Astrocyte (in vitro differentiated cells and primary cell): ENCODE measurements around the gene LAMB1. TPM values are rescaled to one million over a fixed set of nuclear protein-coding genes. Genes with fewer than 3 reads are reported as not detected.

Experiments
- DNase-seq: peaks from one replicate; pipeline ENCODE4 v3.0.0-alpha.2; 2010; ENCODE audit warnings: low read depth
- FAIRE-seq: peaks from 2 replicates; lab custom pipeline; 2011; peaks lifted over from hg19 to GRCh38; lab: Jason Lieb, UNC
- H2AFZ ChIP-seq: 2 replicates; pipeline ENCODE4 v1.6.0; 2012; ENCODE audit warnings: low read depth, low read length, inconsistent platforms
- H3K27ac ChIP-seq: 2 replicates; pipeline ENCODE4 v1.5.1; 2011; ENCODE audit warnings: low read depth, low read length, inconsistent platforms
- H3K27me3 ChIP-seq: 2 replicates; pipeline ENCODE4 v1.6.0; 2011; ENCODE audit warnings: low read length, inconsistent platforms; ENCODE audit not compliant: insufficient read depth
- H3K36me3 ChIP-seq: 2 replicates; pipeline ENCODE4 v1.5.1; 2011; ENCODE audit warnings: low read length, inconsistent platforms; ENCODE audit not compliant: insufficient read depth
- H3K4me1 ChIP-seq: 2 replicates; pipeline ENCODE4 v1.5.1; 2011; ENCODE audit warnings: low read length, inconsistent platforms; ENCODE audit not compliant: insufficient read depth
- H3K4me2 ChIP-seq: 2 replicates; pipeline ENCODE4 v1.6.0; 2012; ENCODE audit warnings: low read length, inconsistent platforms
- H3K4me3 ChIP-seq: 2 replicates; pipeline ENCODE4 v1.5.1; 2011; ENCODE audit warnings: low read depth, mild to moderate bottlenecking, low read length, inconsistent platforms; ENCODE audit not compliant: insufficient read depth
- H3K79me2 ChIP-seq: 2 replicates; pipeline ENCODE4 v1.6.0; 2012; ENCODE audit warnings: mild to moderate bottlenecking, low read length, inconsistent platforms; ENCODE audit not compliant: insufficient read depth
- H3K9ac ChIP-seq: 2 replicates; pipeline ENCODE4 v1.6.0; 2012; ENCODE audit warnings: mild to moderate bottlenecking, low read length, inconsistent platforms
- H3K9me3 ChIP-seq: 2 replicates; pipeline ENCODE4 v1.5.1; 2012; ENCODE audit warnings: low read depth, mild to moderate bottlenecking, low read length, inconsistent platforms; ENCODE audit not compliant: insufficient read depth
- H4K20me1 ChIP-seq: 2 replicates; pipeline ENCODE4 v1.6.0; 2012; ENCODE audit warnings: low read length, inconsistent platforms; ENCODE audit not compliant: insufficient read depth
- H3K27ac Mint-ChIP-seq: one replicate; pipeline ENCODE4 v1.8.0; 2021; ENCODE audit warnings: mild to moderate bottlenecking, mixed read lengths; ENCODE audit not compliant: unreplicated experiment
- H3K27me3 Mint-ChIP-seq: one replicate; pipeline ENCODE4 v1.8.0; 2021; ENCODE audit warnings: low read depth, mixed read lengths; ENCODE audit not compliant: unreplicated experiment
- H3K36me3 Mint-ChIP-seq: one replicate; pipeline ENCODE4 v1.8.0; 2021; ENCODE audit warnings: low read depth, mixed read lengths; ENCODE audit not compliant: unreplicated experiment
- H3K4me1 Mint-ChIP-seq: one replicate; pipeline ENCODE4 v1.8.0; 2021; ENCODE audit warnings: low read depth, mixed read lengths; ENCODE audit not compliant: unreplicated experiment
- H3K4me3 Mint-ChIP-seq: one replicate; pipeline ENCODE4 v1.8.0; 2021; ENCODE audit warnings: mild to moderate bottlenecking, moderate library complexity, mixed read lengths; ENCODE audit not compliant: unreplicated experiment
- H3K9me3 Mint-ChIP-seq: one replicate; pipeline ENCODE4 v1.8.0; 2021; ENCODE audit warnings: mild to moderate bottlenecking, mixed read lengths; ENCODE audit not compliant: unreplicated experiment
- EZH2 ChIP-seq: IDR thresholded peaks from 2 replicates; pipeline ENCODE4 v1.6.1; 2012; ENCODE audit warnings: mild to moderate bottlenecking, low read length, inconsistent platforms; ENCODE audit not compliant: insufficient read depth
- total RNA-seq: library from RNA; stranded (reverse); gene quantifications from 2 replicates; pipeline ENCODE4 v1.2.1, GENCODE V29; 2021
- TF ChIP-seq, protein P1 (sequence below): IDR thresholded peaks from 2 replicates; pipeline ENCODE4 v1.5.1; 2011; ENCODE audit warnings: low read depth, mild to moderate bottlenecking, inconsistent platforms, low read length, moderate library complexity; ENCODE audit not compliant: insufficient read depth

Gene LAMB1
- total RNA-seq, 1 donor from 2014 or later = 403 TPM

GRCh38 chr7:108008827-108009226, 5.9 kb upstream of the LAMB1 start:
- Histone ChIP-seq H4K20me1 (no peaks in the 10 kb centered on the region), H3K4me1 (peaks cover 24% of the 10 kb centered on the region), H2AFZ (no peak overlapping the region), H3K27ac (no peak overlapping the region), H3K36me3 (no peaks in the 10 kb centered on the region), H3K4me3 (no peak overlapping the region), H3K9ac (no peak overlapping the region), H3K27me3 (no peaks in the 10 kb centered on the region), H3K4me2 (no peak overlapping the region), H3K79me2 (no peaks in the 10 kb centered on the region), H3K9me3 (no peaks in the 10 kb centered on the region)
- no peak overlapping the region for H3K27ac Mint-ChIP-seq
- peaks cover 16% of the 10 kb centered on the region for H3K27me3 Mint-ChIP-seq
- FAIRE-seq (no peak), DNase-seq (no peak)
- peaks cover 17% of the 10 kb centered on the region for H3K4me1 Mint-ChIP-seq
- peaks cover 2% of the 10 kb centered on the region for H3K9me3 Mint-ChIP-seq
- H3K36me3 Mint-ChIP-seq = no peaks in the 10 kb centered on the region
- no peak overlapping the region for H3K4me3 Mint-ChIP-seq
- no peak for TF ChIP-seq EZH2

GRCh38 chr7:108008240-108008639, 5.3 kb upstream of the LAMB1 start:
- Histone ChIP-seq H4K20me1 (no peaks in the 10 kb centered on the region), H3K27ac (no peak overlapping the region), H3K4me3 (no peak overlapping the region), H3K4me1 (peaks cover 24% of the 10 kb centered on the region), H3K27me3 (no peaks in the 10 kb centered on the region), H3K79me2 (no peaks in the 10 kb centered on the region), H3K4me2 (no peak overlapping the region), H3K9ac (no peak overlapping the region), H2AFZ (no peak overlapping the region), H3K9me3 (no peaks in the 10 kb centered on the region), H3K36me3 (no peaks in the 10 kb centered on the region)
- no peak overlapping the region for H3K27ac Mint-ChIP-seq
- peaks cover 15% of the 10 kb centered on the region for H3K4me1 Mint-ChIP-seq
- peaks cover 2% of the 10 kb centered on the region for H3K9me3 Mint-ChIP-seq
- FAIRE-seq (no peak), DNase-seq (no peak)
- H3K27me3 Mint-ChIP-seq = peaks cover 16% of the 10 kb centered on the region
- H3K36me3 Mint-ChIP-seq = no peaks in the 10 kb centered on the region
- no peak overlapping the region for H3K4me3 Mint-ChIP-seq
- TF ChIP-seq, protein P1, sequence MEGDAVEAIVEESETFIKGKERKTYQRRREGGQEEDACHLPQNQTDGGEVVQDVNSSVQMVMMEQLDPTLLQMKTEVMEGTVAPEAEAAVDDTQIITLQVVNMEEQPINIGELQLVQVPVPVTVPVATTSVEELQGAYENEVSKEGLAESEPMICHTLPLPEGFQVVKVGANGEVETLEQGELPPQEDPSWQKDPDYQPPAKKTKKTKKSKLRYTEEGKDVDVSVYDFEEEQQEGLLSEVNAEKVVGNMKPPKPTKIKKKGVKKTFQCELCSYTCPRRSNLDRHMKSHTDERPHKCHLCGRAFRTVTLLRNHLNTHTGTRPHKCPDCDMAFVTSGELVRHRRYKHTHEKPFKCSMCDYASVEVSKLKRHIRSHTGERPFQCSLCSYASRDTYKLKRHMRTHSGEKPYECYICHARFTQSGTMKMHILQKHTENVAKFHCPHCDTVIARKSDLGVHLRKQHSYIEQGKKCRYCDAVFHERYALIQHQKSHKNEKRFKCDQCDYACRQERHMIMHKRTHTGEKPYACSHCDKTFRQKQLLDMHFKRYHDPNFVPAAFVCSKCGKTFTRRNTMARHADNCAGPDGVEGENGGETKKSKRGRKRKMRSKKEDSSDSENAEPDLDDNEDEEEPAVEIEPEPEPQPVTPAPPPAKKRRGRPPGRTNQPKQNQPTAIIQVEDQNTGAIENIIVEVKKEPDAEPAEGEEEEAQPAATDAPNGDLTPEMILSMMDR = no peak
- TF ChIP-seq EZH2 = no peak

DNA sequence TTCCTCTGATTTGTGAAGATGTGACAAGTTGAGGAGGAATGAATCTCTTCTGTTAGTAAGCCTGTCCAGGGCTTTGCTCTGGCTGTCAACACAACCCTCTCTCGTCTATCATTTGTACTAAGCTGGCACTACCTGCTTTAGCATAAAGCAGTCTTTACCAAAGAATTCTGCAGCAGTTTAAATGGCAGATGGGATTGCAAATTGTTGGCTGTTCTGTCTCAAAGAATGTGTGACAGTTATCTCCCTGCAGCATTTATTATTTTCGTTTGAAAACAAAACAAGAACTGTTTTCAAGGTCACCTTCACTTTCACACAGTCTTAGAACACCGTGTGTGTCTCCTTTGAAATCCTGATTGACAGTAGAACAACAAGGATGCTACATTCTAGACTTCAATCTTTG, 4.8 kb upstream of the LAMB1 start:
- no peak overlapping the region for H2AFZ ChIP-seq
- no peak for TF ChIP-seq EZH2
- TF ChIP-seq, protein P1 = no peak
- no peak overlapping the region for H3K27ac ChIP-seq
- no peak overlapping the region for H3K4me2 ChIP-seq
- Mint-ChIP-seq H3K9me3 (peaks cover 2% of the 10 kb centered on the region), H3K4me1 (peaks cover 14% of the 10 kb centered on the region), H3K4me3 (peak overlapping the region; percentile 9), H3K27ac (no peak overlapping the region), H3K27me3 (peaks cover 16% of the 10 kb centered on the region), H3K36me3 (no peaks in the 10 kb centered on the region)
- no peaks in the 10 kb centered on the region for H3K27me3 ChIP-seq
- H3K9ac ChIP-seq = no peak overlapping the region
- peaks cover 1% of the 10 kb centered on the region for H3K79me2 ChIP-seq
- DNase-seq (no peak), FAIRE-seq (no peak)
- H4K20me1 ChIP-seq = no peaks in the 10 kb centered on the region
- no peaks in the 10 kb centered on the region for H3K9me3 ChIP-seq
- H3K36me3 ChIP-seq = no peaks in the 10 kb centered on the region
- no peak overlapping the region for H3K4me3 ChIP-seq
- peaks cover 19% of the 10 kb centered on the region for H3K4me1 ChIP-seq
